PC-9 (cell line): Measurements from ENCODE around the gene PNPLA2. TPM values are rescaled to one million over a fixed set of nuclear protein-coding genes. Genes with fewer than 3 reads are reported as not detected.

Source experiments
- BruUV-seq: library from RNA; stranded (reverse); fragments of 400-500 nt; replicated peaks from 2 replicates; lab custom pipeline; 2021; lab: Mats Ljungman, UMichigan
- CTCF ChIA-PET: fragments of 300-600 bp; sonication (Branson Sonifier 250); formaldehyde crosslinking; loops from one replicate; lab custom pipeline; 2022; ENCODE audit warnings: antibody characterized with exemption; lab: Charles Lee
- POLR2A ChIA-PET: fragments of 300-600 bp; sonication (Branson Sonifier 250); formaldehyde crosslinking; loops from one replicate; lab custom pipeline; 2022; ENCODE audit warnings: antibody characterized with exemption; ENCODE audit not compliant: unreplicated experiment; lab: Charles Lee
- DNase-seq, 2 experiments: peaks; one replicate each; pipeline versions ENCODE4 v3.0.0 to v3.0.0-alpha.2; 2015 to 2022; ENCODE audit warnings: mixed read lengths in 1 of 2
- H2AFZ ChIP-seq: fragments of 200-600 bp; sonication (generic); 2 replicates; pipeline ENCODE4 v1.8.1; 2017; ENCODE audit warnings: antibody characterized with exemption
- H3F3A ChIP-seq: fragments of 200-600 bp; sonication (generic); 2 replicates; pipeline ENCODE4 v1.8.1; 2017; ENCODE audit warnings: antibody characterized with exemption, mild to moderate bottlenecking, low read depth; ENCODE audit not compliant: insufficient read depth
- H3K27ac ChIP-seq: fragments of 200-600 bp; sonication (generic); 2 replicates; pipeline ENCODE4 v1.6.1; 2016; ENCODE audit warnings: mixed run types
- H3K27me3 ChIP-seq: fragments of 200-600 bp; sonication (generic); 2 replicates; pipeline ENCODE4 v1.6.1; 2016; ENCODE audit warnings: low read depth, mixed run types; ENCODE audit not compliant: insufficient read depth
- H3K36me3 ChIP-seq: fragments of 200-600 bp; sonication (generic); 2 replicates; pipeline ENCODE4 v1.6.1; 2016; ENCODE audit warnings: low read depth, mixed run types
- H3K4me1 ChIP-seq: fragments of 200-600 bp; sonication (generic); replicated peaks from 2 replicates; pipeline ENCODE4 v1.6.1; 2016; ENCODE audit warnings: mixed run types; ENCODE audit not compliant: insufficient read depth
- H3K4me2 ChIP-seq: fragments of 200-600 bp; sonication (generic); 2 replicates; pipeline ENCODE4 v1.6.1; 2017; ENCODE audit warnings: mixed run types
- H3K4me3 ChIP-seq: fragments of 200-600 bp; sonication (generic); 2 replicates; pipeline ENCODE4 v1.6.1; 2016; ENCODE audit warnings: mixed run types
- H3K79me2 ChIP-seq: fragments of 200-600 bp; sonication (generic); 2 replicates; pipeline ENCODE4 v1.6.1; 2017; ENCODE audit warnings: low read depth, mixed run types
- H3K9me2 ChIP-seq: fragments of 200-600 bp; sonication (generic); 2 replicates; pipeline ENCODE4 v1.8.1; 2017; ENCODE audit warnings: mild to moderate bottlenecking; ENCODE audit not compliant: insufficient read depth
- H3K9me3 ChIP-seq: fragments of 200-600 bp; sonication (generic); 2 replicates; pipeline ENCODE4 v1.8.1; 2016; ENCODE audit warnings: low read depth; ENCODE audit not compliant: insufficient read depth
- H4K20me1 ChIP-seq: fragments of 200-600 bp; sonication (generic); 2 replicates; pipeline ENCODE4 v1.8.1; 2017; ENCODE audit not compliant: insufficient read depth
- CTCF ChIP-seq: fragments of 200-600 bp; sonication (generic); conservative IDR thresholded peaks from 2 replicates; pipeline ENCODE4 v1.6.1; 2017; ENCODE audit warnings: mixed run types, antibody characterized with exemption, mild to moderate bottlenecking, moderate library complexity
- EZH2 ChIP-seq: fragments of 200-600 bp; sonication (generic); IDR thresholded peaks from 2 replicates; pipeline ENCODE4 v1.8.0; 2017; ENCODE audit warnings: antibody characterized with exemption, low read depth
- intact Hi-C: fragments of 100-400 bp; cut with micrococcal nuclease; formaldehyde crosslinking; loops from one replicate; pipeline ENCODE4 v1.10.0; 2022; ENCODE audit not compliant: unreplicated experiment
- total RNA-seq: library from RNA; stranded (reverse); gene quantifications from 2 replicates; pipeline ENCODE4 v1.2.3, GENCODE V29; 2021

Gene PNPLA2
- total RNA-seq, 1 experiment from 2014 or later: 137 TPM

DNA sequence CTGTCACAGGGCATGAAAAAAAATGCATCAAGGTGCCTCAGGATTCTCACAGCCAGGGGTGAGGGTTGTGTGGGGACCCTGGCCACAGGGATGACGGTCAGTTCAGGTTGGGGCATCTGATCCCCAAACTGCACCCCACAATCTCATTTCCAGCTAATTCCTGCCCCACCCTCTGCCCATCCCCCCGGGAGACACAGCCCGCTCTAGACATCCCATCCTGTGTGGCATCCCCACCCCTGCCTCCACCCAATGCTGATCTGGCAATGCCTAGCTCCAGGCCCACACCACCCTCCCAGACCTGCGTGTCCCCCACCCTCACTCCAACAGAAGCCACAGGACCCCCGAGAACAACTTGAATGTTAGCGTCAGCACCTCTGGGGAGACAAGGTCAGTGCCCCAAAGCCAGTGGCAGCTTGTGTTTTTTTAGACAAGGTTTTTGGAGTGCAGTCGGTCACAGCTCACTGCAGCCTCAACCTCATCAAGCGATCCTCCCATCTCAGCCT lies 49.2 kb downstream of the PNPLA2 start:
- no peak overlapping the region for H3K4me2 ChIP-seq
- no peak for TF ChIP-seq EZH2
- TF ChIP-seq CTCF: no peak
- no TSS peak for BruUV-seq
- no peak for DNase-seq
- no peak overlapping the region for H3K27ac ChIP-seq
- ChIA-PET POLR2A (no interaction called here), CTCF (no interaction called here)
- H3K4me1 ChIP-seq: no peaks in the 10 kb centered on the region
- intact Hi-C loops: no loop called here
- no peaks in the 10 kb centered on the region for H3K27me3 ChIP-seq
- no peaks in the 10 kb centered on the region for H3K79me2 ChIP-seq
- H3K36me3 ChIP-seq: no peaks in the 10 kb centered on the region
- no peaks in the 10 kb centered on the region for H3K9me2 ChIP-seq
- no peaks in the 10 kb centered on the region; the same call in 1 of the 2 replicates for H4K20me1 ChIP-seq
- no peaks in the 10 kb centered on the region for H3F3A ChIP-seq
- H2AFZ ChIP-seq: no peak overlapping the region
- H3K9me3 ChIP-seq: no peaks in the 10 kb centered on the region
- H3K4me3 ChIP-seq: no peak overlapping the region

- H4K20me1 ChIP-seq: no peaks in the 10 kb centered on the region; the same call in 1 of the 2 replicates
- H2AFZ ChIP-seq: no peak overlapping the region
- no peaks in the 10 kb centered on the region for H3K36me3 ChIP-seq
- no peak for DNase-seq
- BruUV-seq: no TSS peak
- no peaks in the 10 kb centered on the region for H3K79me2 ChIP-seq
- TF ChIP-seq EZH2 (no peak), CTCF (no peak)
- ChIA-PET POLR2A (no interaction called here), CTCF (no interaction called here)
- H3K4me3 ChIP-seq: no peak overlapping the region
- no peaks in the 10 kb centered on the region for H3K9me2 ChIP-seq
- H3F3A ChIP-seq: no peaks in the 10 kb centered on the region
- no peak overlapping the region for H3K27ac ChIP-seq
- no peaks in the 10 kb centered on the region for H3K9me3 ChIP-seq
- intact Hi-C loops: no loop called here
- no peaks in the 10 kb centered on the region for H3K4me1 ChIP-seq
- H3K4me2 ChIP-seq: no peak overlapping the region
- no peaks in the 10 kb centered on the region for H3K27me3 ChIP-seq
Observed at GRCh38 chr11:868394-868793, 49.7 kb downstream of the PNPLA2 start.

GRCh38 chr11:868802-869201 lies 50.1 kb downstream of the PNPLA2 start:
- Histone ChIP-seq H3K79me2 (no peaks in the 10 kb centered on the region), H3K4me1 (no peaks in the 10 kb centered on the region), H3K36me3 (no peaks in the 10 kb centered on the region), H3K27me3 (no peaks in the 10 kb centered on the region), H3K9me2 (no peaks in the 10 kb centered on the region), H3K4me2 (no peak overlapping the region), H3K4me3 (no peak overlapping the region), H2AFZ (no peak overlapping the region), H3K9me3 (no peaks in the 10 kb centered on the region), H3K27ac (no peak overlapping the region), H3F3A (no peaks in the 10 kb centered on the region), H4K20me1 (no peaks in the 10 kb centered on the region; the same call in 1 of the 2 replicates)
- DNase-seq: no peak
- intact Hi-C loops: no loop called here
- BruUV-seq: no TSS peak
- POLR2A ChIA-PET: no interaction called here
- CTCF ChIA-PET: no interaction called here
- TF ChIP-seq EZH2 (no peak), CTCF (no peak)
